Effector memory CD4-positive, alpha-beta T cell (primary cell): ENCODE data around the gene CACNA1D.
"Not testable (repeated sequence)": the region's sequence is repeated elsewhere in the genome, so short reads cannot be mapped to it uniquely, and the experiment has no call there.

ENCODE experiments used
- DNase-seq, 3 donors: peaks; one replicate each; pipeline ENCODE4 v3.0.0-alpha.2; 2020
- H3K27ac ChIP-seq: 2 replicates; pipeline ENCODE4 v1.7.0; 2013; ENCODE audit warnings: mild to moderate bottlenecking, low read length, moderate library complexity; ENCODE audit not compliant: insufficient read depth, poor library complexity, severe bottlenecking
- H3K27me3 ChIP-seq: replicated peaks from 2 replicates; pipeline ENCODE4 v1.7.0; 2013; ENCODE audit warnings: mild to moderate bottlenecking, low read length; ENCODE audit not compliant: insufficient read depth, control insufficient read depth, poor library complexity, severe bottlenecking
- H3K36me3 ChIP-seq: 2 replicates; pipeline ENCODE4 v1.7.0; 2013; ENCODE audit warnings: mild to moderate bottlenecking, low read length, moderate library complexity; ENCODE audit not compliant: control insufficient read depth, insufficient read depth
- H3K4me1 ChIP-seq: 2 replicates; pipeline ENCODE4 v1.7.0; 2013; ENCODE audit warnings: low read length, mild to moderate bottlenecking; ENCODE audit not compliant: control insufficient read depth, insufficient read depth, poor library complexity, severe bottlenecking
- H3K4me3 ChIP-seq: 2 replicates; pipeline ENCODE4 v1.7.0; 2013; ENCODE audit warnings: low read length, low read depth, mild to moderate bottlenecking; ENCODE audit not compliant: insufficient read depth, poor library complexity, severe bottlenecking
- H3K9me3 ChIP-seq: 2 replicates; pipeline ENCODE4 v1.7.0; 2013; ENCODE audit warnings: mild to moderate bottlenecking, low read length, moderate library complexity; ENCODE audit not compliant: control insufficient read depth

Gene CACNA1D

GRCh38 chr3:53635041-53635440 lies 140.6 kb downstream of the CACNA1D start:
- H3K27ac ChIP-seq: no peak overlapping the region
- no peak overlapping the region for H3K4me3 ChIP-seq
- H3K27me3 ChIP-seq: no peaks in the 10 kb centered on the region
- H3K4me1 ChIP-seq: no peaks in the 10 kb centered on the region
- H3K36me3 ChIP-seq: no peaks in the 10 kb centered on the region
- H3K9me3 ChIP-seq: no peaks in the 10 kb centered on the region
- DNase-seq: no peak

GRCh38 chr3:53638806-53639205 lies 144.4 kb downstream of the CACNA1D start:
- H3K27ac ChIP-seq, DNase-seq, H3K4me1 ChIP-seq, H3K9me3 ChIP-seq, H3K4me3 ChIP-seq, H3K27me3 ChIP-seq, H3K36me3 ChIP-seq: not testable (repeated sequence)

- no peaks in the 10 kb centered on the region for H3K4me1 ChIP-seq
- no peak for DNase-seq
- H3K36me3 ChIP-seq: no peaks in the 10 kb centered on the region
- no peaks in the 10 kb centered on the region for H3K27me3 ChIP-seq
- H3K27ac ChIP-seq: no peak overlapping the region
- H3K4me3 ChIP-seq: no peak overlapping the region
- H3K9me3 ChIP-seq: no peaks in the 10 kb centered on the region
Measured at GRCh38 chr3:53641397-53641796, 147.0 kb downstream of the CACNA1D start.

- no peak for DNase-seq
- Histone ChIP-seq H3K9me3 (no peaks in the 10 kb centered on the region), H3K4me3 (no peak overlapping the region), H3K36me3 (no peaks in the 10 kb centered on the region), H3K4me1 (no peaks in the 10 kb centered on the region), H3K27me3 (no peaks in the 10 kb centered on the region), H3K27ac (no peak overlapping the region)
Measured at GRCh38 chr3:53642211-53642610, 147.8 kb downstream of the CACNA1D start.

- Histone ChIP-seq H3K4me3 (no peak overlapping the region), H3K4me1 (no peaks in the 10 kb centered on the region), H3K36me3 (no peaks in the 10 kb centered on the region), H3K27me3 (no peaks in the 10 kb centered on the region), H3K27ac (no peak overlapping the region), H3K9me3 (no peaks in the 10 kb centered on the region)
- no peak for DNase-seq
Measured at GRCh38 chr3:53643757-53644156, 149.3 kb downstream of the CACNA1D start.

- no peak overlapping the region for H3K4me3 ChIP-seq
- no peak for DNase-seq
- no peaks in the 10 kb centered on the region for H3K9me3 ChIP-seq
- no peaks in the 10 kb centered on the region for H3K36me3 ChIP-seq
- no peaks in the 10 kb centered on the region for H3K27me3 ChIP-seq
- H3K4me1 ChIP-seq: no peaks in the 10 kb centered on the region
- H3K27ac ChIP-seq: no peak overlapping the region
Measured at GRCh38 chr3:53645754-53646153, 151.3 kb downstream of the CACNA1D start.

- Histone ChIP-seq H3K4me3 (no peak overlapping the region), H3K36me3 (no peaks in the 10 kb centered on the region), H3K27me3 (no peaks in the 10 kb centered on the region), H3K27ac (no peak overlapping the region), H3K4me1 (no peaks in the 10 kb centered on the region), H3K9me3 (no peaks in the 10 kb centered on the region)
- DNase-seq: no peak
Measured at GRCh38 chr3:53646723-53647122, 152.3 kb downstream of the CACNA1D start.

- no peak for DNase-seq
- Histone ChIP-seq H3K4me3 (no peak overlapping the region), H3K9me3 (no peaks in the 10 kb centered on the region)
Measured at GRCh38 chr3:53649816-53650215, 155.4 kb downstream of the CACNA1D start.

GRCh38 chr3:53650424-53650823 lies 156.0 kb downstream of the CACNA1D start:
- Histone ChIP-seq H3K36me3 (no peaks in the 10 kb centered on the region), H3K4me3 (no peak overlapping the region), H3K4me1 (no peaks in the 10 kb centered on the region), H3K9me3 (no peaks in the 10 kb centered on the region), H3K27ac (no peak overlapping the region), H3K27me3 (no peaks in the 10 kb centered on the region)
- DNase-seq: no peak

More at GRCh38 chr3:53649816-53650215, 155.4 kb downstream of the CACNA1D start:
- H3K27me3 ChIP-seq: no peaks in the 10 kb centered on the region
- H3K36me3 ChIP-seq: no peaks in the 10 kb centered on the region
- H3K4me1 ChIP-seq: no peaks in the 10 kb centered on the region
- no peak overlapping the region for H3K27ac ChIP-seq

- no peaks in the 10 kb centered on the region for H3K4me1 ChIP-seq
- H3K27ac ChIP-seq: no peak overlapping the region
- DNase-seq: no peak
- H3K4me3 ChIP-seq: no peak overlapping the region
- H3K36me3 ChIP-seq: no peaks in the 10 kb centered on the region
- no peaks in the 10 kb centered on the region for H3K27me3 ChIP-seq
- H3K9me3 ChIP-seq: no peaks in the 10 kb centered on the region
Measured at GRCh38 chr3:53650928-53651661, 156.7 kb downstream of the CACNA1D start.
